ENCODE measurements around the gene MPHOSPH9. TPM values are rescaled to one million over a fixed set of nuclear protein-coding genes. Genes with fewer than 3 reads are reported as not detected.

Gene MPHOSPH9
- total and polyA plus RNA-seq, 2 of the 4 experiments (the other 2 are of a cell fraction) = 7.6 to 17.0 TPM

DNA sequence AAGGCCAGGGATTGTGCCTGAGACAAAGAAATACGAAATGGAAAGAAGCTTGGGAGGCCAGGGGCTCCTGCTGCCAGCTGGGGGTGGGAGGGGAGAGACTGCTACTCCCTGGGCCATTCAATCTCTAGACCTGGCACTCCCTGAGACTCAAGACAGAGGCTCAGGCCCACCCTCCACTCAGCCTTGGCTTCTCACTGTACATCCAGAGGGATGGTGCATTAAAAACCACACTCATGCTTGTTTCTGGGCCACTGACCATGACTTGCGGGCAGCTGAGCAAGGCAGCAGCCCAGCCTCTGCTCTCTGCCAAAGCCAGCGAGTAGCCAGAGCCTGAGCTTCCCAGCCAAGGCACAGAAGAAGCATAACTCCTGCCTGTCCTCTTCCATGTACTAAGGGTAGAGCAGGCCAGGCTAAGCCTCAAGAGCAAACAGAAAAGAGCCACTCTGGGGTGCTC is 123.6 kb downstream of the MPHOSPH9 start:
- DNase-seq (no peak), ATAC-seq (ENCODE audit: low read depth) (no peak)
- 100% methylated on average over 1 of the region's 3 CpGs; no CpG with 5 or more reads in 1 of the 2 experiments for WGBS, 2 experiments (ENCODE audit: extremely low coverage in 2 of 2, insufficient read length in 1 of 2)
- Histone ChIP-seq H3K4me1 (ENCODE audit: control insufficient read depth, insufficient read depth, low read length) (peaks cover 10% of the 10 kb centered on the region), H4K20me1 (ENCODE audit: insufficient read depth, low read length) (peaks cover 26% of the 10 kb centered on the region), H3K14ac (replicated peaks; ENCODE audit: low read depth, low read length) (no peak overlapping the region), H4K91ac (ENCODE audit: insufficient read depth, low read depth, low read length) (no peak overlapping the region), H3K27ac (ENCODE audit: insufficient read depth, low read length) (no peak overlapping the region), H3K23ac (ENCODE audit: low read depth, low read length) (no peak overlapping the region), H2AK5ac (ENCODE audit: low read depth, low read length) (no peak overlapping the region), H2AK9ac (replicated peaks; ENCODE audit: low read depth, low read length, poor library complexity) (no peak overlapping the region), H3K36me3 (ENCODE audit: control insufficient read depth, insufficient read depth, low read length) (peaks cover 26% of the 10 kb centered on the region; the same call in 1 of the 2 replicates), H3K9ac (ENCODE audit: low read depth, low read length) (no peak overlapping the region), H3K27me3 (ENCODE audit: control insufficient read depth, insufficient read depth, low read length) (no peaks in the 10 kb centered on the region), H3K4me2 (ENCODE audit: low read depth, low read length) (no peak overlapping the region), H3K4me3 (ENCODE audit: insufficient read depth, low read depth, low read length) (no peak overlapping the region), H4K8ac (ENCODE audit: low read depth in 2 of 2, low read length in 2 of 2) (no peak overlapping the region), H3K56ac (ENCODE audit: extremely low read depth, insufficient read depth, low read length) (no peak overlapping the region), H2BK120ac (ENCODE audit: low read depth, low read length) (no peak overlapping the region), H3K9me3 (ENCODE audit: control insufficient read depth, insufficient read depth, low read length) (no peaks in the 10 kb centered on the region), H2BK15ac (ENCODE audit: low read depth, low read length) (no peak overlapping the region), H4K5ac (ENCODE audit: low read depth, low read length) (no peak overlapping the region), H2BK5ac (ENCODE audit: low read depth, low read length, poor library complexity, severe bottlenecking) (no peak overlapping the region), H3K4ac (ENCODE audit: low read depth, low read length) (no peak overlapping the region), H2BK20ac (ENCODE audit: low read depth, low read length) (no peak overlapping the region), H3K18ac (ENCODE audit: low read depth, low read length) (no peak overlapping the region), H3K79me1 (ENCODE audit: low read depth in 1 of 2, low read length in 2 of 2) (peaks cover 12 to 22% of the 10 kb centered on the region in 2 experiments), H3K9me1 (ENCODE audit: insufficient read depth, low read length) (peaks cover 21% of the 10 kb centered on the region), H2AFZ (replicated peaks; ENCODE audit: low read length, poor library complexity) (no peak overlapping the region)
- ChIA-PET CTCF (no interaction called here), POLR2A (ENCODE audit: unreplicated experiment) (no interaction called here)
- intact Hi-C loops (cut with micrococcal nuclease) (no loop called here), in situ Hi-C loops (cut with MboI; ENCODE audit: low sequenced_read_pairs) (no loop called here), dilution Hi-C loops (cut with HindIII; ENCODE audit: low sequenced_read_pairs, unreplicated experiment) (no loop called here)
- no TSS peak for BruUV-seq (replicated peaks)
- TF ChIP-seq FOS (IDR thresholded peaks at IDR 0.05; ENCODE audit: low read depth, low read length) = no peak
- no peak for TF ChIP-seq POLR2A (IDR thresholded peaks at IDR 0.05; ENCODE audit: low read depth, low read length)
- no peak for TF ChIP-seq CEBPB (IDR thresholded peaks at IDR 0.05; ENCODE audit: low read depth, low read length)
- TF ChIP-seq BHLHE40 (IDR thresholded peaks at IDR 0.05; ENCODE audit: low read depth, low read length) = no peak
- no peak for TF ChIP-seq RAD21 (IDR thresholded peaks at IDR 0.05; ENCODE audit: low read length)
- no peak for TF ChIP-seq SMC3 (IDR thresholded peaks at IDR 0.05; ENCODE audit: low read depth, low read length)
- no peak for TF ChIP-seq RCOR1 (IDR thresholded peaks at IDR 0.05; ENCODE audit: insufficient replicate concordance, low read length)
- TF ChIP-seq CTCF (conservative IDR thresholded peaks at IDR 0.05; ENCODE audit: low read depth, low read length) = no peak
- no peak for TF ChIP-seq RFX5 (IDR thresholded peaks at IDR 0.05; ENCODE audit: low read depth, low read length)
- no peak for TF ChIP-seq MXI1 (IDR thresholded peaks at IDR 0.05; ENCODE audit: borderline replicate concordance, low read depth, low read length)
- TF ChIP-seq MAZ (IDR thresholded peaks at IDR 0.05; ENCODE audit: borderline replicate concordance, low read depth, low read length) = no peak
- no peak for TF ChIP-seq CHD1 (IDR thresholded peaks at IDR 0.05; ENCODE audit: low read depth, low read length)
- no peak for TF ChIP-seq NFE2L2 (IDR thresholded peaks at IDR 0.05; ENCODE audit: low read depth, low read length)
- TF ChIP-seq USF2 (IDR thresholded peaks at IDR 0.05; ENCODE audit: low read depth, low read length) = no peak
- no peak for TF ChIP-seq MAFK (IDR thresholded peaks at IDR 0.05; ENCODE audit: low read depth, low read length)
- no peak for TF ChIP-seq ELK1 (IDR thresholded peaks at IDR 0.05; ENCODE audit: borderline replicate concordance, low read depth, low read length)

Measured in IMR-90 (cell line).